Activated CD8-positive, alpha-beta memory T cell treated with anti-CD3 and anti-CD28 coated beads, Interleukin-2, amount 50 U/mL, for 4 hours (primary cell): ENCODE results near the gene USP47.

Experiments
- DNase-seq: peaks from one replicate; pipeline ENCODE4 v3.0.0-alpha.2; 2020

USP47 gene

GRCh38 chr11:11982461-11982860, 140.7 kb downstream of the USP47 start:
- no peak for DNase-seq

GRCh38 chr11:11982975-11983374, 141.2 kb downstream of the USP47 start:
- DNase-seq, result no peak

GRCh38 chr11:11983427-11983826, 141.7 kb downstream of the USP47 start:
- DNase-seq, result no peak

DNA sequence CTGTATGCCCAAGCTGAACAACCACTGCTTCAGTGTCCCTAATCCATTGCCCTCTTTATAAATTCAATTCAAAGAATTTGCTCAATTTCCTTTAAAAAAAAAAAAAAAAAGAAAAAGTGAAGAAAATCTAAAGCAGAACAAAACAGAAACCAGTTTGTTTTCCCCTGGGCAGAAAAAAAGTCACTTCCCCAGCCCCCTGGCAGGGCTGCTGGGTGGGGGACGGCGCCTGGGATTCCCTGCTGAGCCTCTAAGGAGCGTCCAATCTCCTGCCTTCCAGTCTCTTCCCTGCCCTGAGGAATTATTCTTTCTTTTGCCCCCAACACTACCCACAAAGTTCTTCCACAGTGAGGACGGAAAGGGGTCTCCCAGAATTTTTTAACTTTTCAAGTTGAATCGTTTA, 142.8 kb downstream of the USP47 start:
- no peak for DNase-seq

- no peak for DNase-seq
Observed at GRCh38 chr11:11985016-11985715, 143.4 kb downstream of the USP47 start.

DNA sequence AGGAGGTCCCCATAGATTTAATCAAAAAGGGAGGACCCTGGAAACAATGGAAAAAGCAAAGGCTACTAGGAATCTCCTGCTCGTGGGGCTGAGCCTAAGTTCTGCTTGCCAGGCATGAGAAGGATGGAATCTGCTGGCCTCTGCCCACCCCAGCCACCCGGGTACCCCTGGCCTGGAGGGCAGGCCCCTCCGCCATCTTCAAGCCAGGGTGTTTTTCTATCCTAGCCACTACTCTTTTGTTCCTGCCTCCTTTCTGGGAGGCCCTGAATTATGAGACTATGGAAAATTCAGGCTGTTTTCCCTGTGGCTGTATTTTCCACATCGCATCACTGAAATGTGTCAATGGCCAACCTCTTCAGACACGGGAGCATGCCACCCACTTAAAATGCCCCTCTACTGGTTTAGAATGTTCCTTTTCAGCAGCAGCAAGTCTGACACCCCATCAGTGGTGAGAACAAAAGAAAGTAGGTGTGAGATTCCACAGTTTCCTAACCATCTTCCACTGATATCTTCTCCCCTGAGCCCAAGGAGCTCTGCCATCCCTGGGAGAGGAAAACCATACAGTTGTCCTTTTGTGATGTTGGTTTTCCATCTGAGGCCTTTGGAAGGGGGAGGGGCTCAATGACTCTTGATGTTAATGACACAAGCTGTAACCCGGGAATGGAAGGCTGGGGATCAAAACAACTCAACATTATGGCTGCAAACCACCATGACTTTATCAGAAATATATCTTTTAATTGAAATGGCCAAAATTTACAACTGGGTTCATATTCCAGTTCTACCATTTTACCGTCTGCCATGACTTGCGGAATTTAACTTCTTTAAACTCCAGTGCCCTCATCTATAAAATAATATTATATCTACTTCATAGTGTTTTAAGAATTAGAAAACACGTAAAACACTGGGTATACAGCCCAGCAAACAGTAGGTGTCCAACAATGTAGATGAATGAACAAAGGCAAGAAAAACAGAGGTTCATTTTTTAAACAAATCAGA, 144.5 kb downstream of the USP47 start:
- no peak for DNase-seq

DNA sequence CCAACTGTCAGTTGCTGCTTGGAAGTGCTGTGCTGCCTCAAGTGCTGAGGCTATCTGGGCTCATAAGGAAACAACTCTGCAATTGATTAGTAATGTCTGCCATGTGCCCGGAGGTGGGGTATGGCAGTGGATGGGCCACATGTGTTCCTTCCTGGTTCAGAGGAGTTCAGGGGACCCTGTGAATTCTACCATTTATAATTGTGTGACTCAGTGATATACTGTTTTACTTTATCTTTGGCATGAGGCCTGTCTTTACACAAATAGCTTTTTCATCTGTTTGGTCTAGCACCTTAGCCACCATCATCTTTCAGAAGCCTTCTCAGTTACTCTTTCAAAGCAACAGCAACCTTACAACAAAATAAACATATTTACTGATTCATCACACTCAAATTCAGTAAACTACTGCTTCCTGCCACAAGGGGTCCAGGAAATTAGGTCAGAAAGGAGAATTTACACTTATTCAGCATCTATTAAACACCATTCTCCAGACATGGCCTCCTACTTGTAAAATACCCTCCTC, 145.8 kb downstream of the USP47 start:
- DNase-seq, result no peak

- no peak for DNase-seq
Observed at GRCh38 chr11:11988099-11988651, 146.4 kb downstream of the USP47 start.

DNA sequence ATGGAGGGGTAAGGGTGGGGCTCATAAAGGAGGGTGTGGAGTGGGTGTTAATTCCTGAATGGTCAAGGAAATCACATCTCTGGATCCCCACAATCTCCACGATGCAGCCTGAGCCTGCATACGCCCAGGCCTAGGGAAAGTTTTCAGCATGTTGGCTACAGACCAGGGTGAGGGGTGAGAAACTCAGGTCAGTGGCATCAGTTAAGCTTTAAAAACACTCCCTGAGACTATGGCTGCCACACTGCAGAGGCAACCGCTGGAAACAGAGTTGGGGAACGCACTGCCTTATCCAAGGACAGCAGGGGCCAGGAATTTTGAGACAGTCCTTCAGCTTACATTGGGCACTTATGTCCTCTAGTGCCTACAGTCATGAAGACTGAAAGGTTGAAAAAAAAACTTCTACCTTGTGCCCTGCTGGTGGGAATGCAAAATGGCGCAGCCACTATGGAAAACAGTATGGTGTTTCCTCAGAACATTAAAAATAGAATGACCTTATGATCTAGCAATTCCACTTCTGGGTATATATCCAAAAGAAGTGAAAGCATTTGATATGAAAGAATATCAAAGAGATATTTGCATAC, 147.0 kb downstream of the USP47 start:
- no peak for DNase-seq

- DNase-seq, result no peak
Observed at GRCh38 chr11:11989774-11990744, 148.3 kb downstream of the USP47 start.

GRCh38 chr11:11992257-11993212, 150.8 kb downstream of the USP47 start:
- DNase-seq, result no peak

DNA sequence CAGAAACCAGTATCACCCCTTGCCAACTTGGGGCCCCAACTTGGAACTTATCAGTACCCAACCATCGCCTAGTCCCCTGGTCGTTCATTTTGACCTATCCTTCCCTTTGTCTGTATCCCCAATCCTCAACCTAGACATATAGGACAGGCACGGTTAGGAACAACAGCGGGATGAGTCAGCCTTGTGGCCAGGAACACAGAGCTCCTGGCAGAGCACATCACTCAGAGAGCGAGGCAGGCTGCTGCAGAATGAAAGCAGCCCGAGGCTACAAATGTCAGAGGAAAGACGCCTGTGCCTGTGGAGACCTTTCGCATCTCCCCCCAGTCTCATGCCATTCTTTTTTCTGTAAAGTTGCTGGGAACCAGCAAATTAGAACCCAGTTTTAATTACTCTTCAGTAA, 152.1 kb downstream of the USP47 start:
- no peak for DNase-seq

- DNase-seq, result no peak
Observed at GRCh38 chr11:11995601-11996000, 153.8 kb downstream of the USP47 start.

DNA sequence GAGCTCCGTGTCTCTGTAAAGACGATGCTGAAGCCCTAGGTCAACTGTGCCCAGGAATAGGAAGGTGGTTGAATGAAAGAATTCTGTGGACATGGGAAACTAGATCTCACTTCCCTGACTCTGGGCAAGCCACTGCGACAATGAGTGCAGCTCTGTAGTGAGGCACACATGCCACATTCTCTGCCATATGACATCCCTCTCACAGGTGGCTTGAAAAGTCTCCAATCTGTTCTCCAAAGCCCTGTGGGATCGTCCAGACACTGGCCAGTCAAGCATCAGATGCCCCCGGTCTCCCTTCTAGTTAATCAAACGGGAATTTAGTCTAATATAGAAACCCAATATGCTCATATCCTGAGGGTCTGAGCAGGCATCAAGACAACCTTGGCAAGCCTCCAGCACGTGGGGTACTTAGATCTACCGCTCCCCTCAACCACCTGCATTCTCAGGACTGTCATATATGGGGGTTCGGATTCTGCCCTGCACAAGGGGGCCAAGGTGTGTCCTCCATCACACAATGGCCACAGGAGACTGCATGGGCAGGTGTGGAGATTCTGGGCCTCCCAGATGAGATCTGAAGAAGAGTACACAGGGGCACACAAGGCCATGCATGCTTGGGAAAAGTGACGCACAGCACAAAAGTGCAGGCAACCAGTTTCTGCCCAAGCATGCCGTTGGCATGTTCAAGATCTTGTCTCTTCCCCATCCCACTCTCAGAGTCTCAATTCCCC, 154.7 kb downstream of the USP47 start:
- DNase-seq, result no peak

DNA sequence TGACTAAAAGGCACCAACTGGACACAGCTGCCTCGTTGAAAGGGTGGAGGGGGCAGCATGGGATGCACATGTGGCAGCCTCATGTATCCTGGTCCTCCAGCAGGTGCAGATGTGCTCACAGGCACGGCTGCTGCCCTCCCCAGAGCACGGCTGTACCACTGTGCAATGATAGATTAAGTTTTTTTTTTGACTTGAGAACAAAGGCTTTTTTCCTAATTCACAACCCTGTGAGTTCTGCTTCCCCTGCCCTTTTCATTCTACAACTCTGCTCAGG, 155.2 kb downstream of the USP47 start:
- no peak for DNase-seq

- no peak for DNase-seq
Observed at GRCh38 chr11:11998091-11998781, 156.5 kb downstream of the USP47 start.

DNA sequence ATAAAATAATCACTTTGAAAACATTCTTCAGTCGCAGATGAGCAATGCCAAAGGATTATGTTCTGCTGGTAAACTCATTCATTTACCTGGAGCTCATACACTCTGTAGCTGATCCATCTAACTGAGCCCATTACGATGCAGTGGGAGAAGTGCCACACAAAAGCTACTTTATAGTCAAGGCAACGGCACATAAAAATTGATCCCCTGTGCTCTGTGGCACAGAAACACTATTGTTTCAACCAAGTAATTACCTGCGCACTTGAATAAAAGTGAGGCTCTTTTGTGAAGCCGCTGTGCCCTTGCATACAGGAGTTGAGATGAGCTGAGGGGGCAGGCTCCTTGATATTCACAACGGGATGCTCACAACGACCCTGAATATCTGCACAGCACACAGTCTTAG, 159.4 kb downstream of the USP47 start:
- DNase-seq, result no peak

GRCh38 chr11:12003336-12003735, 161.6 kb downstream of the USP47 start:
- no peak for DNase-seq

DNA sequence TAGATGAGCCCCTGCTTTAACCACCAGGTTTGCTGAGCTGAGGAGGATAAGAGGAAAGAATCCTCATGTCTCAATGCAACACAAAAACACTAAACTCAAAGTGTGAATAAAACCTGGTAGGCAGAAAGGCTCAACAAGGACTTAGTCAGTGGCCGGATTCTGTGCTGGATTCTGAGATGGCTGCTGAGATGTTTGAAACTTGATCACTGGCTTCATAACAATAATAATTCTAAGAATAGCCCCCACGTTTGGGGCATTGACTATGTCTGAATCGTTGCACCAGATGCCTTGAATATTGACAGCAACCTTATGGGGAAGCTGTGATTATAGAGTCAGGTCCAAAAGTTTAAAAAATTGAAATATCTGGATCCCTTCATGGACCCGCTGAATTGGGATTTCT, 162.0 kb downstream of the USP47 start:
- no peak for DNase-seq

GRCh38 chr11:12005061-12005460, 163.3 kb downstream of the USP47 start:
- DNase-seq, result no peak
